ENCODE data around the gene CAPN8.
"Not testable (repeated sequence)": the region's sequence is repeated elsewhere in the genome, so short reads cannot be mapped to it uniquely, and the experiment has no call there.

Gene CAPN8

GRCh38 chr1:223535319-223535718 is 130.2 kb downstream of the CAPN8 start:
- H3K36me3 ChIP-seq (ENCODE audit: insufficient read depth, low read length) = no peaks in the 10 kb centered on the region
- peaks cover 66% of the 10 kb centered on the region for H3K27me3 ChIP-seq (ENCODE audit: control insufficient read depth, insufficient read depth, low read length)
- H3K4me3 ChIP-seq (ENCODE audit: low read length) = no peak overlapping the region
- H3K4me2 ChIP-seq (ENCODE audit: low read length) = no peak overlapping the region
- H3K4me1 ChIP-seq (ENCODE audit: control insufficient read depth, insufficient read depth, low read length) = no peaks in the 10 kb centered on the region
- H3K9me3 ChIP-seq (replicated peaks; ENCODE audit: low read length) = no peaks in the 10 kb centered on the region
- H3K9ac ChIP-seq (ENCODE audit: low read depth, low read length) = no peak overlapping the region

- no peak overlapping the region for H3K4me2 ChIP-seq (ENCODE audit: low read length)
- H3K4me3 ChIP-seq (ENCODE audit: low read length) = no peak overlapping the region
- H3K27me3 ChIP-seq (ENCODE audit: control insufficient read depth, insufficient read depth, low read length) = peaks cover 60% of the 10 kb centered on the region
- H3K36me3 ChIP-seq (ENCODE audit: insufficient read depth, low read length) = no peaks in the 10 kb centered on the region
- no peaks in the 10 kb centered on the region for H3K9me3 ChIP-seq (replicated peaks; ENCODE audit: low read length)
- H3K4me1 ChIP-seq (ENCODE audit: control insufficient read depth, insufficient read depth, low read length) = no peaks in the 10 kb centered on the region
- H3K9ac ChIP-seq (ENCODE audit: low read depth, low read length) = no peak overlapping the region
These were observed 130.8 kb downstream of the CAPN8 start for GRCh38 chr1:223534677-223535076.

- H3K9me3 ChIP-seq (replicated peaks; ENCODE audit: low read length) = no peaks in the 10 kb centered on the region
- no peak overlapping the region for H3K4me3 ChIP-seq (ENCODE audit: low read length)
- H3K9ac ChIP-seq (ENCODE audit: low read depth, low read length) = no peak overlapping the region
- H3K27me3 ChIP-seq (ENCODE audit: control insufficient read depth, insufficient read depth, low read length) = peaks cover 57% of the 10 kb centered on the region
- H3K4me2 ChIP-seq (ENCODE audit: low read length) = no peak overlapping the region
- no peaks in the 10 kb centered on the region for H3K4me1 ChIP-seq (ENCODE audit: control insufficient read depth, insufficient read depth, low read length)
- H3K36me3 ChIP-seq (ENCODE audit: insufficient read depth, low read length) = no peaks in the 10 kb centered on the region
These were observed 131.8 kb downstream of the CAPN8 start for GRCh38 chr1:223533708-223534107.

GRCh38 chr1:223531742-223532341 is 133.7 kb downstream of the CAPN8 start:
- H3K4me2 ChIP-seq (ENCODE audit: low read length) = no peak overlapping the region
- H3K27me3 ChIP-seq (ENCODE audit: control insufficient read depth, insufficient read depth, low read length) = peaks cover 48% of the 10 kb centered on the region
- H3K9me3 ChIP-seq (replicated peaks; ENCODE audit: low read length) = no peaks in the 10 kb centered on the region
- no peak overlapping the region for H3K9ac ChIP-seq (ENCODE audit: low read depth, low read length)
- no peaks in the 10 kb centered on the region for H3K36me3 ChIP-seq (ENCODE audit: insufficient read depth, low read length)
- H3K4me1 ChIP-seq (ENCODE audit: control insufficient read depth, insufficient read depth, low read length) = no peaks in the 10 kb centered on the region
- H3K4me3 ChIP-seq (ENCODE audit: low read length) = no peak overlapping the region

- no peaks in the 10 kb centered on the region for H3K9me3 ChIP-seq (replicated peaks; ENCODE audit: low read length)
- H3K9ac ChIP-seq (ENCODE audit: low read depth, low read length) = no peak overlapping the region
- no peaks in the 10 kb centered on the region for H3K4me1 ChIP-seq (ENCODE audit: control insufficient read depth, insufficient read depth, low read length)
- H3K36me3 ChIP-seq (ENCODE audit: insufficient read depth, low read length) = no peaks in the 10 kb centered on the region
- no peak overlapping the region for H3K4me2 ChIP-seq (ENCODE audit: low read length)
- no peak overlapping the region for H3K4me3 ChIP-seq (ENCODE audit: low read length)
- peaks cover 34% of the 10 kb centered on the region for H3K27me3 ChIP-seq (ENCODE audit: control insufficient read depth, insufficient read depth, low read length)
These were observed 139.5 kb downstream of the CAPN8 start for GRCh38 chr1:223525957-223526356.

- H3K4me1 ChIP-seq (ENCODE audit: control insufficient read depth, insufficient read depth, low read length) = no peaks in the 10 kb centered on the region
- no peak overlapping the region for H3K4me3 ChIP-seq (ENCODE audit: low read length)
- H3K36me3 ChIP-seq (ENCODE audit: insufficient read depth, low read length) = no peaks in the 10 kb centered on the region
- H3K27me3 ChIP-seq (ENCODE audit: control insufficient read depth, insufficient read depth, low read length) = peaks cover 34% of the 10 kb centered on the region
- H3K9me3 ChIP-seq (replicated peaks; ENCODE audit: low read length) = no peaks in the 10 kb centered on the region
- H3K9ac ChIP-seq (ENCODE audit: low read depth, low read length) = no peak overlapping the region
- no peak overlapping the region for H3K4me2 ChIP-seq (ENCODE audit: low read length)
These were observed 140.0 kb downstream of the CAPN8 start for GRCh38 chr1:223525546-223525945.

- Histone ChIP-seq H3K4me1 (ENCODE audit: control insufficient read depth, insufficient read depth, low read length) (no peaks in the 10 kb centered on the region), H3K9me3 (replicated peaks; ENCODE audit: low read length) (no peaks in the 10 kb centered on the region), H3K4me3 (ENCODE audit: low read length) (no peak overlapping the region), H3K27me3 (ENCODE audit: control insufficient read depth, insufficient read depth, low read length) (peaks cover 34% of the 10 kb centered on the region), H3K36me3 (ENCODE audit: insufficient read depth, low read length) (no peaks in the 10 kb centered on the region), H3K4me2 (ENCODE audit: low read length) (no peak overlapping the region), H3K9ac (ENCODE audit: low read depth, low read length) (no peak overlapping the region)
These were observed 140.5 kb downstream of the CAPN8 start for GRCh38 chr1:223524930-223525451.

GRCh38 chr1:223521150-223521549 is 144.4 kb downstream of the CAPN8 start:
- Histone ChIP-seq H3K9me3 (replicated peaks; ENCODE audit: low read length) (no peaks in the 10 kb centered on the region), H3K27me3 (ENCODE audit: control insufficient read depth, insufficient read depth, low read length) (peaks cover 25% of the 10 kb centered on the region), H3K4me2 (ENCODE audit: low read length) (no peak overlapping the region), H3K4me1 (ENCODE audit: control insufficient read depth, insufficient read depth, low read length) (no peaks in the 10 kb centered on the region), H3K36me3 (ENCODE audit: insufficient read depth, low read length) (no peaks in the 10 kb centered on the region), H3K4me3 (ENCODE audit: low read length) (no peak overlapping the region), H3K9ac (ENCODE audit: low read depth, low read length) (no peak overlapping the region)

- peaks cover 28% of the 10 kb centered on the region for H3K27me3 ChIP-seq (ENCODE audit: control insufficient read depth, insufficient read depth, low read length)
- H3K4me1 ChIP-seq (ENCODE audit: control insufficient read depth, insufficient read depth, low read length) = no peaks in the 10 kb centered on the region
- no peaks in the 10 kb centered on the region for H3K9me3 ChIP-seq (replicated peaks; ENCODE audit: low read length)
- no peak overlapping the region for H3K9ac ChIP-seq (ENCODE audit: low read depth, low read length)
- H3K4me2 ChIP-seq (ENCODE audit: low read length) = no peak overlapping the region
- H3K36me3 ChIP-seq (ENCODE audit: insufficient read depth, low read length) = no peaks in the 10 kb centered on the region
- H3K4me3 ChIP-seq (ENCODE audit: low read length) = no peak overlapping the region
These were observed 145.3 kb downstream of the CAPN8 start for GRCh38 chr1:223520200-223520599.

GRCh38 chr1:223519116-223519515 is 146.4 kb downstream of the CAPN8 start:
- Histone ChIP-seq H3K27me3 (ENCODE audit: control insufficient read depth, insufficient read depth, low read length) (peaks cover 31% of the 10 kb centered on the region), H3K4me1 (ENCODE audit: control insufficient read depth, insufficient read depth, low read length) (no peaks in the 10 kb centered on the region), H3K9ac (ENCODE audit: low read depth, low read length) (no peak overlapping the region), H3K9me3 (replicated peaks; ENCODE audit: low read length) (no peaks in the 10 kb centered on the region), H3K36me3 (ENCODE audit: insufficient read depth, low read length) (no peaks in the 10 kb centered on the region), H3K4me3 (ENCODE audit: low read length) (no peak overlapping the region), H3K4me2 (ENCODE audit: low read length) (no peak overlapping the region)

- not testable (repeated sequence) for H3K9me3 ChIP-seq (replicated peaks; ENCODE audit: low read length); H3K9ac ChIP-seq (ENCODE audit: low read depth, low read length); H3K4me1 ChIP-seq (ENCODE audit: control insufficient read depth, insufficient read depth, low read length); H3K4me2 ChIP-seq (ENCODE audit: low read length); H3K4me3 ChIP-seq (ENCODE audit: low read length); H3K36me3 ChIP-seq (ENCODE audit: insufficient read depth, low read length)
- H3K27me3 ChIP-seq (ENCODE audit: control insufficient read depth, insufficient read depth, low read length) = peaks cover 35% of the 10 kb centered on the region
These were observed 146.9 kb downstream of the CAPN8 start for GRCh38 chr1:223518553-223518952.

GRCh38 chr1:223515926-223516325 is 149.6 kb downstream of the CAPN8 start:
- Histone ChIP-seq H3K9ac (ENCODE audit: low read depth, low read length) (no peak overlapping the region), H3K9me3 (replicated peaks; ENCODE audit: low read length) (no peaks in the 10 kb centered on the region), H3K27me3 (ENCODE audit: control insufficient read depth, insufficient read depth, low read length) (peaks cover 35% of the 10 kb centered on the region), H3K4me1 (ENCODE audit: control insufficient read depth, insufficient read depth, low read length) (no peaks in the 10 kb centered on the region), H3K4me3 (ENCODE audit: low read length) (no peak overlapping the region), H3K36me3 (ENCODE audit: insufficient read depth, low read length) (no peaks in the 10 kb centered on the region), H3K4me2 (ENCODE audit: low read length) (no peak overlapping the region)
